HepG2 (cell line): ENCODE data around the gene ARHGAP23.
"Not testable (repeated sequence)": the region's sequence is repeated elsewhere in the genome, so short reads cannot be mapped to it uniquely, and the experiment has no call there.

Experiments
- FOXA1 ChIP-seq, 2 experiments: fragments of 450-650 bp in 1 of 2; sonication (generic) in 1 of 2; formaldehyde crosslinking in 1 of 2; IDR thresholded peaks; 2 replicates each; pipeline versions ENCODE4 v1.4.0 to v1.6.1; 2016 to 2020; ENCODE audit warnings: missing genetic modification reagents in 1 of 2
- IKZF1 ChIP-seq: fragments of 450-650 bp; IDR thresholded peaks from 2 replicates; pipeline ENCODE4 v1.7.1; 2016
- PHF5A ChIP-seq: IDR thresholded peaks from one replicate; pipeline ENCODE4 v1.6.1; 2018; ENCODE audit warnings: low read depth, missing genetic modification reagents; ENCODE audit not compliant: unreplicated experiment
- TCF7L2 ChIP-seq: IDR thresholded peaks from 2 replicates; pipeline ENCODE4 v1.6.1; 2011; ENCODE audit warnings: mild to moderate bottlenecking, low read depth, low read length, moderate library complexity
- U2AF2 ChIP-seq: fragments of 200-400 bp; formaldehyde crosslinking; IDR thresholded peaks from 2 replicates; pipeline ENCODE4 v1.6.1; 2017; ENCODE audit warnings: low read depth, mild to moderate bottlenecking, low read length
- ZBTB1 ChIP-seq: sonication (generic); formaldehyde crosslinking; IDR thresholded peaks from 2 replicates; pipeline ENCODE4 v1.4.0; 2020; ENCODE audit warnings: missing genetic modification reagents, borderline replicate concordance
- ZKSCAN1 ChIP-seq: fragments of 150-350 bp; IDR thresholded peaks from 2 replicates; pipeline ENCODE4 v1.6.1; 2014; ENCODE audit warnings: low read length
- ZNF446 ChIP-seq: sonication (generic); formaldehyde crosslinking; IDR thresholded peaks from 2 replicates; pipeline ENCODE4 v1.5.0; 2020; ENCODE audit warnings: mild to moderate bottlenecking, missing genetic modification reagents
- TF ChIP-seq, protein P1 (sequence below): sonication (generic); formaldehyde crosslinking; IDR thresholded peaks from 2 replicates; pipeline ENCODE4 v1.4.0; 2020; ENCODE audit warnings: low read depth, mild to moderate bottlenecking, missing genetic modification reagents
- TF ChIP-seq, protein P2 (sequence below): sonication (generic); formaldehyde crosslinking; IDR thresholded peaks from 2 replicates; pipeline ENCODE4 v1.4.0; 2020; ENCODE audit warnings: missing genetic modification reagents
- TF ChIP-seq, protein P3 (sequence below): conservative IDR thresholded peaks from 2 replicates; pipeline ENCODE4 v1.6.1; 2018; ENCODE audit warnings: missing genetic modification reagents
- TF ChIP-seq, protein P4 (sequence below): sonication (generic); formaldehyde crosslinking; IDR thresholded peaks from 2 replicates; pipeline ENCODE4 v1.5.0; 2020; ENCODE audit warnings: mild to moderate bottlenecking, missing genetic modification reagents, moderate library complexity

DNA sequence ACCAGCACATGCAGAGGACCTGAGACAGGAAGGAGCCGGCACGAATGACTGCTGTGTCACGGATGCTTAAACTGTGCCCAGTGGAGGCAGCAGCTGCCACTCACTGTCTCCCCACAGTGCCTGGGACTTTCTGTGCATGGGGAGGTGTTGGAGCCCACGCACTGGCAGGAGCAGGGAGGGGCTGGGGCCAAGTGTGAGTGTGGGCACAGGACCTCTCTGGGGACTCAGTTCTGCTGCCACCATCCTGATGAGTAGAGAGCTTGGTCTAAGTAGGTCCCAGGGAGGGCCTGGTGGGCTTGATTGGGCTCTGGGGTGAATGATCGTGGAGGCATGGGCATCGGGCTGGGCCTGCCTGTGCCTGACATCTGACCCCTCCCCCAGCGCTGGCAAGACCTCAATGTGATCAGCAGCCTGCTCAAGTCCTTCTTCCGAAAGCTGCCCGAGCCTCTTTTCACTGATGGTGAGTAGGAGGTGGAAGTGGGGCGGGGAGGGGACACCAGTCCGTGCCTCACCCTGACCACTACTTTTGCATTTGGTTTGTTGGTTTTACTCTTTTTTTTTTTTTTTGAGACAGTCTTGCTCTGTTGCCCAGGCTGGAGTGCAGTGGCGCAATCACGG is 57.5 kb downstream of the ARHGAP23 start:
- TF ChIP-seq, protein P1, sequence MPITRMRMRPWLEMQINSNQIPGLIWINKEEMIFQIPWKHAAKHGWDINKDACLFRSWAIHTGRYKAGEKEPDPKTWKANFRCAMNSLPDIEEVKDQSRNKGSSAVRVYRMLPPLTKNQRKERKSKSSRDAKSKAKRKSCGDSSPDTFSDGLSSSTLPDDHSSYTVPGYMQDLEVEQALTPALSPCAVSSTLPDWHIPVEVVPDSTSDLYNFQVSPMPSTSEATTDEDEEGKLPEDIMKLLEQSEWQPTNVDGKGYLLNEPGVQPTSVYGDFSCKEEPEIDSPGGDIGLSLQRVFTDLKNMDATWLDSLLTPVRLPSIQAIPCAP: not testable (repeated sequence)
- TF ChIP-seq FOXA1 (IDR thresholded peaks at IDR 0.05); FOXA1 (CRISPR knock-in tag; IDR thresholded peaks at IDR 0.05); TCF7L2; ZBTB1 (CRISPR knock-in tag); PHF5A (CRISPR knock-in tag); IKZF1; U2AF2; ZKSCAN1; ZNF446: not testable (repeated sequence)
- TF ChIP-seq, protein P2, sequence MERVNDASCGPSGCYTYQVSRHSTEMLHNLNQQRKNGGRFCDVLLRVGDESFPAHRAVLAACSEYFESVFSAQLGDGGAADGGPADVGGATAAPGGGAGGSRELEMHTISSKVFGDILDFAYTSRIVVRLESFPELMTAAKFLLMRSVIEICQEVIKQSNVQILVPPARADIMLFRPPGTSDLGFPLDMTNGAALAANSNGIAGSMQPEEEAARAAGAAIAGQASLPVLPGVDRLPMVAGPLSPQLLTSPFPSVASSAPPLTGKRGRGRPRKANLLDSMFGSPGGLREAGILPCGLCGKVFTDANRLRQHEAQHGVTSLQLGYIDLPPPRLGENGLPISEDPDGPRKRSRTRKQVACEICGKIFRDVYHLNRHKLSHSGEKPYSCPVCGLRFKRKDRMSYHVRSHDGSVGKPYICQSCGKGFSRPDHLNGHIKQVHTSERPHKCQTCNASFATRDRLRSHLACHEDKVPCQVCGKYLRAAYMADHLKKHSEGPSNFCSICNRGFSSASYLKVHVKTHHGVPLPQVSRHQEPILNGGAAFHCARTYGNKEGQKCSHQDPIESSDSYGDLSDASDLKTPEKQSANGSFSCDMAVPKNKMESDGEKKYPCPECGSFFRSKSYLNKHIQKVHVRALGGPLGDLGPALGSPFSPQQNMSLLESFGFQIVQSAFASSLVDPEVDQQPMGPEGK: not testable (repeated sequence)
- TF ChIP-seq, protein P3, sequence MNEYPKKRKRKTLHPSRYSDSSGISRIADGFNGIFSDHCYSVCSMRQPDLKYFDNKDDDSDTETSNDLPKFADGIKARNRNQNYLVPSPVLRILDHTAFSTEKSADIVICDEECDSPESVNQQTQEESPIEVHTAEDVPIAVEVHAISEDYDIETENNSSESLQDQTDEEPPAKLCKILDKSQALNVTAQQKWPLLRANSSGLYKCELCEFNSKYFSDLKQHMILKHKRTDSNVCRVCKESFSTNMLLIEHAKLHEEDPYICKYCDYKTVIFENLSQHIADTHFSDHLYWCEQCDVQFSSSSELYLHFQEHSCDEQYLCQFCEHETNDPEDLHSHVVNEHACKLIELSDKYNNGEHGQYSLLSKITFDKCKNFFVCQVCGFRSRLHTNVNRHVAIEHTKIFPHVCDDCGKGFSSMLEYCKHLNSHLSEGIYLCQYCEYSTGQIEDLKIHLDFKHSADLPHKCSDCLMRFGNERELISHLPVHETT (CRISPR knock-in tag): not testable (repeated sequence)
- TF ChIP-seq, protein P4, sequence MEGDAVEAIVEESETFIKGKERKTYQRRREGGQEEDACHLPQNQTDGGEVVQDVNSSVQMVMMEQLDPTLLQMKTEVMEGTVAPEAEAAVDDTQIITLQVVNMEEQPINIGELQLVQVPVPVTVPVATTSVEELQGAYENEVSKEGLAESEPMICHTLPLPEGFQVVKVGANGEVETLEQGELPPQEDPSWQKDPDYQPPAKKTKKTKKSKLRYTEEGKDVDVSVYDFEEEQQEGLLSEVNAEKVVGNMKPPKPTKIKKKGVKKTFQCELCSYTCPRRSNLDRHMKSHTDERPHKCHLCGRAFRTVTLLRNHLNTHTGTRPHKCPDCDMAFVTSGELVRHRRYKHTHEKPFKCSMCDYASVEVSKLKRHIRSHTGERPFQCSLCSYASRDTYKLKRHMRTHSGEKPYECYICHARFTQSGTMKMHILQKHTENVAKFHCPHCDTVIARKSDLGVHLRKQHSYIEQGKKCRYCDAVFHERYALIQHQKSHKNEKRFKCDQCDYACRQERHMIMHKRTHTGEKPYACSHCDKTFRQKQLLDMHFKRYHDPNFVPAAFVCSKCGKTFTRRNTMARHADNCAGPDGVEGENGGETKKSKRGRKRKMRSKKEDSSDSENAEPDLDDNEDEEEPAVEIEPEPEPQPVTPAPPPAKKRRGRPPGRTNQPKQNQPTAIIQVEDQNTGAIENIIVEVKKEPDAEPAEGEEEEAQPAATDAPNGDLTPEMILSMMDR: not testable (repeated sequence)
